HepG2 (cell line): ENCODE measurements around the gene PCBP1. TPM values are rescaled to one million over a fixed set of nuclear protein-coding genes. Genes with fewer than 3 reads are reported as not detected.

Experiments used
- AKAP8 ChIP-seq: sonication (generic); formaldehyde crosslinking; IDR thresholded peaks from 2 replicates; pipeline ENCODE4 v1.5.1; 2020; ENCODE audit warnings: mild to moderate bottlenecking, missing genetic modification reagents
- ARID2 ChIP-seq: sonication (generic); formaldehyde crosslinking; IDR thresholded peaks from 2 replicates; pipeline ENCODE4 v1.8.1; 2022; ENCODE audit warnings: mild to moderate bottlenecking, missing genetic modification reagents, borderline replicate concordance
- DR1 ChIP-seq: sonication (generic); formaldehyde crosslinking; IDR thresholded peaks from 2 replicates; pipeline ENCODE4 v1.8.0; 2021; ENCODE audit warnings: mild to moderate bottlenecking, missing genetic modification reagents, inconsistent platforms
- ESRRA ChIP-seq: sonication (generic); formaldehyde crosslinking; IDR thresholded peaks from 2 replicates; pipeline ENCODE4 v1.5.1; 2020; ENCODE audit warnings: mild to moderate bottlenecking, low read depth, missing genetic modification reagents
- FOXA3 ChIP-seq: IDR thresholded peaks from 2 replicates; pipeline ENCODE4 v1.6.1; 2016; ENCODE audit warnings: missing genetic modification reagents, missing compliant biosample characterization
- FOXK1 ChIP-seq: sonication (generic); formaldehyde crosslinking; IDR thresholded peaks from 2 replicates; pipeline ENCODE4 v1.4.0; 2020; ENCODE audit warnings: low read depth, missing genetic modification reagents, borderline replicate concordance
- JUND ChIP-seq: sonication (generic); formaldehyde crosslinking; IDR thresholded peaks from 2 replicates; pipeline ENCODE4 v1.8.0; 2022; ENCODE audit warnings: mild to moderate bottlenecking, missing genetic modification reagents
- KLF6 ChIP-seq: IDR thresholded peaks from 2 replicates; pipeline ENCODE4 v1.8.0; 2016; ENCODE audit warnings: missing biosample characterization, missing genetic modification reagents
- MXI1 ChIP-seq: IDR thresholded peaks from 3 replicates; pipeline ENCODE4 v1.6.1; 2012; ENCODE audit warnings: low read depth, low read length, inconsistent platforms, borderline replicate concordance
- NCOA1 ChIP-seq: sonication (generic); formaldehyde crosslinking; IDR thresholded peaks from 2 replicates; pipeline ENCODE4 v1.9.0; 2021; ENCODE audit warnings: missing genetic modification reagents
- POLR2AphosphoS2 ChIP-seq: IDR thresholded peaks from 2 replicates; pipeline ENCODE4 v1.6.1; 2011; ENCODE audit warnings: low read depth, low read length, improper control_type of control experiment
- POLR2G ChIP-seq: fragments of 200-400 bp; formaldehyde crosslinking; IDR thresholded peaks from 2 replicates; pipeline ENCODE4 v1.6.1; 2018; ENCODE audit warnings: mild to moderate bottlenecking, low read depth, low read length, moderate library complexity
- PPARG ChIP-seq: conservative IDR thresholded peaks from 2 replicates; pipeline ENCODE4 v1.6.1; 2016; ENCODE audit warnings: missing biosample characterization, missing genetic modification reagents
- REL ChIP-seq: sonication (generic); formaldehyde crosslinking; conservative IDR thresholded peaks from 2 replicates; pipeline ENCODE4 v1.8.0; 2022; ENCODE audit warnings: mild to moderate bottlenecking, missing genetic modification reagents, moderate library complexity
- SPEN ChIP-seq: sonication (generic); formaldehyde crosslinking; IDR thresholded peaks from 2 replicates; pipeline ENCODE4 v1.5.1; 2020; ENCODE audit warnings: low read depth, mild to moderate bottlenecking, missing genetic modification reagents
- TCF7L2 ChIP-seq: IDR thresholded peaks from 2 replicates; pipeline ENCODE4 v1.6.1; 2011; ENCODE audit warnings: mild to moderate bottlenecking, low read depth, low read length, moderate library complexity
- WIZ ChIP-seq: sonication (generic); formaldehyde crosslinking; IDR thresholded peaks from 2 replicates; pipeline ENCODE4 v1.5.1; 2020; ENCODE audit warnings: mild to moderate bottlenecking, missing genetic modification reagents
- ZBTB7B ChIP-seq: sonication (generic); formaldehyde crosslinking; IDR thresholded peaks from 2 replicates; pipeline ENCODE4 v1.4.0; 2020; ENCODE audit warnings: missing genetic modification reagents
- ZC3H13 ChIP-seq: sonication (generic); formaldehyde crosslinking; IDR thresholded peaks from 2 replicates; pipeline ENCODE4 v1.8.1; 2023; ENCODE audit warnings: mild to moderate bottlenecking, missing genetic modification reagents, moderate library complexity
- ZFP90 ChIP-seq: sonication (generic); formaldehyde crosslinking; IDR thresholded peaks from 2 replicates; pipeline ENCODE4 v1.8.0; 2022; ENCODE audit warnings: missing genetic modification reagents, mild to moderate bottlenecking, inconsistent platforms, borderline replicate concordance
- ZNF10 ChIP-seq: sonication (generic); formaldehyde crosslinking; IDR thresholded peaks from 2 replicates; pipeline ENCODE4 v1.4.0; 2020; ENCODE audit warnings: mild to moderate bottlenecking, low read depth, missing genetic modification reagents, borderline replicate concordance
- ZNF207 ChIP-seq: fragments of 450-650 bp; IDR thresholded peaks from 2 replicates; pipeline ENCODE4 v1.6.1; 2016; ENCODE audit warnings: antibody characterized with exemption, borderline replicate concordance
- ZNF331 ChIP-seq: sonication (generic); formaldehyde crosslinking; IDR thresholded peaks from 2 replicates; pipeline ENCODE4 v1.4.0; 2020; ENCODE audit warnings: missing genetic modification reagents
- ZNF510 ChIP-seq: sonication (generic); formaldehyde crosslinking; IDR thresholded peaks from 2 replicates; pipeline ENCODE4 v1.4.0; 2020; ENCODE audit warnings: low read depth, mild to moderate bottlenecking, missing genetic modification reagents
- ZNF546 ChIP-seq: sonication (generic); formaldehyde crosslinking; conservative IDR thresholded peaks from 2 replicates; pipeline ENCODE4 v1.8.1; 2023; ENCODE audit warnings: mild to moderate bottlenecking, missing genetic modification reagents
- ZNF605 ChIP-seq: sonication (generic); formaldehyde crosslinking; IDR thresholded peaks from 2 replicates; pipeline ENCODE4 v1.8.0; 2022; ENCODE audit warnings: mild to moderate bottlenecking, missing genetic modification reagents
- ZNF761 ChIP-seq: sonication (generic); formaldehyde crosslinking; conservative IDR thresholded peaks from 2 replicates; pipeline ENCODE4 v1.4.0; 2020; ENCODE audit warnings: mild to moderate bottlenecking, missing genetic modification reagents
- ZNF816 ChIP-seq: sonication (generic); formaldehyde crosslinking; IDR thresholded peaks from 2 replicates; pipeline ENCODE4 v1.8.0; 2022; ENCODE audit warnings: missing genetic modification reagents, mild to moderate bottlenecking, borderline replicate concordance
- polyA plus RNA-seq, 8 experiments: library from polyadenylated mRNA; depleted of rRNA in 3 of 8; stranded (reverse) in 7 of 8; unstranded in 1 of 8; fragments of >200 nt; fragmentation: Illumina TruSeq in 4 of 8; extraction: Trizol in 4 of 8; gene quantifications; 2 replicates each; pipeline versions ENCODE4 v1.2.1 to v1.2.3, GENCODE V29; 2011 to 2016; ENCODE audit warnings: low read depth in 4 of 8, missing spikeins in 1 of 8, mixed read lengths in 1 of 8; ENCODE audit not compliant: insufficient read depth in 1 of 8
- total RNA-seq, 5 experiments: library from RNA; depleted of rRNA; stranded (reverse); fragments of >200 nt; fragmentation: Illumina TruSeq; extraction: Trizol; gene quantifications; 2 replicates each; pipeline ENCODE4 v1.2.3, GENCODE V29; 2016; ENCODE audit warnings: low read depth in 1 of 5
- TF ChIP-seq, protein P1 (sequence below): IDR thresholded peaks from 2 replicates; pipeline ENCODE4 v1.6.1; 2016; ENCODE audit warnings: low read depth, control low read depth

Gene PCBP1
- total and polyA plus RNA-seq, 2 of the 13 experiments (the other 11 are each of a cell fraction or from before 2014, with no cell fraction given): 32.0 to 137 TPM

DNA sequence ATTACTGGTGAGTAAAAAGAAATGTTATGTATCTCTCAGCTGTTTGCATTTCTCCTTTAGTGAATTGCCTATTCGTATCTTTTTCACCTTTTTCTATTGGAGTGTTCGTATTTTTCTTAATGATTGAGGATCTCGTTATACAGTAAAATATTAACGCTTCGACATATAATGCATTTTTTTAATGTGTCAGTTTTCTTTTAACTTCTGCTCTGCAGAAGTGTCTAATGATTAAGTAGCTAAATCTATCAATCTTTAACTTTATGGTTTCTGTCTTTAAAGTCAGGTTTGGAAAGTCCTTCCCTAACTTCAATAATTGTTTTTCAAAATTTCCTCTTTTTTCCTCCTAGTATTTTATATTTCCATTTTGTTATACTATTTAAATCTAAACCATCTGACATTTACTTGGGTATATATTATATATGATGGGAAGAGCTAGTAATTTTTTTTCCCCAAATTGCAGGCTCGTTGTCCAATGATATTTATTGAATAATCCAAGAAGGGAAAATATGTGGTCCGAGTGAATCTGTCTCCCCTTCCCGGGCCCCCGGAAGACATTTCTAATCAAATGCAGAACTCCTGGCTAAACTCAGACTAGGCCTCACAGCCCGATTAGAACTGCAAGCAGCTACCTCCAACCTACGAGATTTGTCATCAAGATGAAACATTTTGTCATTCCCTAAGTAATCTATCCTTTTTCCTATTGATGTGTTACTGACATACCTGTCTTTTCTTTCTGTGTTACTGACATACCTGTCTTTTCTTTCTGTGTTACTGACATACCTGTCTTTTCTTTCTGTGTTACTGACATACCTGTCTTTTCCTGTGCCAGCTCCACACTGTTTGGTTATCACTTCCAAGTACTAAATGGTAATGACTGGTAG is 17.2 kb downstream of the PCBP1 start (continued):
- TF ChIP-seq, protein P1, sequence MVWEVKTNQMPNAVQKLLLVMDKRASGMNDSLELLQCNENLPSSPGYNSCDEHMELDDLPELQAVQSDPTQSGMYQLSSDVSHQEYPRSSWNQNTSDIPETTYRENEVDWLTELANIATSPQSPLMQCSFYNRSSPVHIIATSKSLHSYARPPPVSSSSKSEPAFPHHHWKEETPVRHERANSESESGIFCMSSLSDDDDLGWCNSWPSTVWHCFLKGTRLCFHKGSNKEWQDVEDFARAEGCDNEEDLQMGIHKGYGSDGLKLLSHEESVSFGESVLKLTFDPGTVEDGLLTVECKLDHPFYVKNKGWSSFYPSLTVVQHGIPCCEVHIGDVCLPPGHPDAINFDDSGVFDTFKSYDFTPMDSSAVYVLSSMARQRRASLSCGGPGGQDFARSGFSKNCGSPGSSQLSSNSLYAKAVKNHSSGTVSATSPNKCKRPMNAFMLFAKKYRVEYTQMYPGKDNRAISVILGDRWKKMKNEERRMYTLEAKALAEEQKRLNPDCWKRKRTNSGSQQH (CRISPR knock-in tag): 0 out of 2 replicates have a peak, but pooled peaks have one; percentile 56
- TF ChIP-seq JUND (CRISPR knock-in tag): no peak
- TF ChIP-seq ARID2 (CRISPR knock-in tag): 0 out of 2 replicates have a peak, but pooled peaks have one; percentile 28
- no peak for TF ChIP-seq ZNF10
- TF ChIP-seq ZNF207: no peak
- TF ChIP-seq NCOA1 (CRISPR knock-in tag): no peak
- no peak for TF ChIP-seq ZNF510 (CRISPR knock-in tag)
- peak; percentile 48; the same call in 1 of the 2 replicates for TF ChIP-seq FOXK1 (CRISPR knock-in tag)
- TF ChIP-seq ZNF816: peak; percentile 65; the same call in 1 of the 2 replicates
- TF ChIP-seq TCF7L2: no peak
- TF ChIP-seq ZNF605 (CRISPR knock-in tag): no peak
- 0 out of 2 replicates have a peak, but pooled peaks have one; percentile 24 for TF ChIP-seq KLF6 (CRISPR knock-in tag)
- TF ChIP-seq WIZ: no peak
- peak; percentile 52 for TF ChIP-seq FOXA3 (CRISPR knock-in tag)
- peak; percentile 45; the same call in 1 of the 2 replicates for TF ChIP-seq POLR2G
- TF ChIP-seq REL (CRISPR knock-in tag): no peak
- TF ChIP-seq ZFP90 (CRISPR knock-in tag): no peak
- TF ChIP-seq ESRRA: no peak
- peak; percentile 46; the same call in 1 of the 2 replicates for TF ChIP-seq SPEN (CRISPR knock-in tag)
- TF ChIP-seq AKAP8 (CRISPR knock-in tag): no peak
- peak; percentile 29; the same call in 1 of the 2 replicates for TF ChIP-seq ZNF761 (CRISPR knock-in tag)
- no peak for TF ChIP-seq ZC3H13 (CRISPR knock-in tag)
- TF ChIP-seq DR1 (CRISPR knock-in tag): no peak
- TF ChIP-seq ZBTB7B (CRISPR knock-in tag): no peak
- TF ChIP-seq PPARG (CRISPR knock-in tag): peak; percentile 10; the same call in 1 of the 2 replicates
- TF ChIP-seq ZNF546 (CRISPR knock-in tag): no peak
- TF ChIP-seq MXI1: no peak
- TF ChIP-seq ZNF331 (CRISPR knock-in tag): no peak
- no peak for TF ChIP-seq POLR2AphosphoS2
